Measurements from ENCODE around the gene SH2D3C.

DNA sequence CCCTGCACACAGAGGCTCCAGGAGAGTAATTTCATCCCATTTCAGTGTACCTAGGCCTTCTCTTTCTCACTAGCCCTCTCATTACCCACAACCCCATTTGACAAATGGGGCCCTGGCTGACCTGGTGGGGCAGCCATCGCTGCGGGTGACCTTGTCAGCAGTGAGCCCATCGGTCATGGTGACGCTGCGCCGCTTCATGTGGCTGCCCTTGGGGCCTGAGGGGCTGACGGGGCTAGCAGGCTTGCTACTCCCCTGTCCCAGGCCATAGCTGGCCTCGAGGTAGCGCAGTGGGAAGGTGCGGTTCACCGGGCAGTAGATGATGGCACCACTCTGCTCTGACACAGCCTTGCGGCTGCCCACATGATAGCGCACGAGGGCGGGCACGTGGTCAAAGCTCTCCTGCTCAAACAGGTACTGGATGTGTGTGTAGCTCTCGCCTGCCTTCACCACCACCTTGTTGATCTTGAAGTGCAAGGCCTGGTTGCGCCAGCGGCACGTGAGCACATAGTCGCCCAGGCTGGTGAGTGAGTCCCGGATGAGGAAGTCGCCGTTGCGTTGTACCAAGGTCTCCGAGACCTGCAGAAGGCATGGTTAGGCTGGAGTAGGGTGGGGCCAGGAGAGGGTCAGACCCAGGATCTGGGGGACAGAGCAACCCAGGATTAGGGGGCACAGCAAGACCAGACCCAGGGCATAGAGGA lies 29.2 kb downstream of the SH2D3C start:
- TF ChIP-seq, protein P1, sequence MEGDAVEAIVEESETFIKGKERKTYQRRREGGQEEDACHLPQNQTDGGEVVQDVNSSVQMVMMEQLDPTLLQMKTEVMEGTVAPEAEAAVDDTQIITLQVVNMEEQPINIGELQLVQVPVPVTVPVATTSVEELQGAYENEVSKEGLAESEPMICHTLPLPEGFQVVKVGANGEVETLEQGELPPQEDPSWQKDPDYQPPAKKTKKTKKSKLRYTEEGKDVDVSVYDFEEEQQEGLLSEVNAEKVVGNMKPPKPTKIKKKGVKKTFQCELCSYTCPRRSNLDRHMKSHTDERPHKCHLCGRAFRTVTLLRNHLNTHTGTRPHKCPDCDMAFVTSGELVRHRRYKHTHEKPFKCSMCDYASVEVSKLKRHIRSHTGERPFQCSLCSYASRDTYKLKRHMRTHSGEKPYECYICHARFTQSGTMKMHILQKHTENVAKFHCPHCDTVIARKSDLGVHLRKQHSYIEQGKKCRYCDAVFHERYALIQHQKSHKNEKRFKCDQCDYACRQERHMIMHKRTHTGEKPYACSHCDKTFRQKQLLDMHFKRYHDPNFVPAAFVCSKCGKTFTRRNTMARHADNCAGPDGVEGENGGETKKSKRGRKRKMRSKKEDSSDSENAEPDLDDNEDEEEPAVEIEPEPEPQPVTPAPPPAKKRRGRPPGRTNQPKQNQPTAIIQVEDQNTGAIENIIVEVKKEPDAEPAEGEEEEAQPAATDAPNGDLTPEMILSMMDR (conservative IDR thresholded peaks at IDR 0.05): no peak
- no peak for TF ChIP-seq EZH2 (IDR thresholded peaks at IDR 0.05; ENCODE audit: low read depth)
